ENCODE results near the gene ROMO1. TPM values are rescaled to one million over a fixed set of nuclear protein-coding genes. Genes with fewer than 3 reads are reported as not detected.
"Not testable (repeated sequence)": the region's sequence is repeated elsewhere in the genome, so short reads cannot be mapped to it uniquely, and the experiment has no call there.

The ROMO1 gene
- total RNA-seq, 3 donors from 2014 or later (not counting 1 experiment from before 2014, with no cell fraction given), result 38.3 to 49.7 (median 40.5) TPM

GRCh38 chr20:35681960-35682359 is 17.2 kb upstream of the ROMO1 start:
- Mint-ChIP-seq H3K27me3 (ENCODE audit: low read depth in 2 of 2) (no peaks in the 10 kb centered on the region), H3K36me3 (no peaks in the 10 kb centered on the region)
- WGBS (ENCODE audit: insufficient coverage), result 100% methylated on average over 1 of the region's 1 CpG

GRCh38 chr20:35685368-35685767 is 13.8 kb upstream of the ROMO1 start:
- intact Hi-C loops (cut with micrococcal nuclease); H3K4me1 Mint-ChIP-seq; H3K4me3 Mint-ChIP-seq; DNase-seq; H3K4me3 ChIP-seq (ENCODE audit: low read length); H3K4me1 ChIP-seq (ENCODE audit: control insufficient read depth, insufficient read depth, low read length); H3K9me3 Mint-ChIP-seq; ATAC-seq; H3K36me3 Mint-ChIP-seq; H3K27ac ChIP-seq (ENCODE audit: low read length); H3K27ac Mint-ChIP-seq; H3K9me3 ChIP-seq (ENCODE audit: control insufficient read depth, insufficient read depth, low read length); H3K27me3 ChIP-seq (ENCODE audit: control insufficient read depth, insufficient read depth, low read length); H3K27me3 Mint-ChIP-seq (ENCODE audit: low read depth in 2 of 2): not testable (repeated sequence)
- H3K36me3 ChIP-seq (ENCODE audit: control insufficient read depth, insufficient read depth, low read length), result peaks cover 26% of the 10 kb centered on the region
- 87% methylated on average over 8 of the region's 9 CpGs for WGBS (ENCODE audit: insufficient coverage)

More at GRCh38 chr20:35681960-35682359, 17.2 kb upstream of the ROMO1 start:
- no peak overlapping the region for H3K4me3 ChIP-seq (ENCODE audit: low read length)
- peaks cover 18% of the 10 kb centered on the region for H3K36me3 ChIP-seq (ENCODE audit: control insufficient read depth, insufficient read depth, low read length)
- no peaks in the 10 kb centered on the region for H3K9me3 Mint-ChIP-seq
- no peak overlapping the region for H3K27ac ChIP-seq (ENCODE audit: low read length)
- H3K4me3 Mint-ChIP-seq, result no peak overlapping the region
- ATAC-seq (no peak), DNase-seq (no peak)
- no peaks in the 10 kb centered on the region for H3K4me1 ChIP-seq (ENCODE audit: control insufficient read depth, insufficient read depth, low read length)
- H3K27me3 ChIP-seq (ENCODE audit: control insufficient read depth, insufficient read depth, low read length), result no peaks in the 10 kb centered on the region
- H3K9me3 ChIP-seq (ENCODE audit: control insufficient read depth, insufficient read depth, low read length), result no peaks in the 10 kb centered on the region
- TF ChIP-seq, protein P1, sequence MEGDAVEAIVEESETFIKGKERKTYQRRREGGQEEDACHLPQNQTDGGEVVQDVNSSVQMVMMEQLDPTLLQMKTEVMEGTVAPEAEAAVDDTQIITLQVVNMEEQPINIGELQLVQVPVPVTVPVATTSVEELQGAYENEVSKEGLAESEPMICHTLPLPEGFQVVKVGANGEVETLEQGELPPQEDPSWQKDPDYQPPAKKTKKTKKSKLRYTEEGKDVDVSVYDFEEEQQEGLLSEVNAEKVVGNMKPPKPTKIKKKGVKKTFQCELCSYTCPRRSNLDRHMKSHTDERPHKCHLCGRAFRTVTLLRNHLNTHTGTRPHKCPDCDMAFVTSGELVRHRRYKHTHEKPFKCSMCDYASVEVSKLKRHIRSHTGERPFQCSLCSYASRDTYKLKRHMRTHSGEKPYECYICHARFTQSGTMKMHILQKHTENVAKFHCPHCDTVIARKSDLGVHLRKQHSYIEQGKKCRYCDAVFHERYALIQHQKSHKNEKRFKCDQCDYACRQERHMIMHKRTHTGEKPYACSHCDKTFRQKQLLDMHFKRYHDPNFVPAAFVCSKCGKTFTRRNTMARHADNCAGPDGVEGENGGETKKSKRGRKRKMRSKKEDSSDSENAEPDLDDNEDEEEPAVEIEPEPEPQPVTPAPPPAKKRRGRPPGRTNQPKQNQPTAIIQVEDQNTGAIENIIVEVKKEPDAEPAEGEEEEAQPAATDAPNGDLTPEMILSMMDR (IDR thresholded peaks at IDR 0.05), result no peak
- intact Hi-C loops (cut with micrococcal nuclease), result no loop called here
- H3K27ac Mint-ChIP-seq, result no peak overlapping the region
- H3K4me1 Mint-ChIP-seq, result peaks cover 0 to 5% of the 10 kb centered on the region in 2 donors

DNA sequence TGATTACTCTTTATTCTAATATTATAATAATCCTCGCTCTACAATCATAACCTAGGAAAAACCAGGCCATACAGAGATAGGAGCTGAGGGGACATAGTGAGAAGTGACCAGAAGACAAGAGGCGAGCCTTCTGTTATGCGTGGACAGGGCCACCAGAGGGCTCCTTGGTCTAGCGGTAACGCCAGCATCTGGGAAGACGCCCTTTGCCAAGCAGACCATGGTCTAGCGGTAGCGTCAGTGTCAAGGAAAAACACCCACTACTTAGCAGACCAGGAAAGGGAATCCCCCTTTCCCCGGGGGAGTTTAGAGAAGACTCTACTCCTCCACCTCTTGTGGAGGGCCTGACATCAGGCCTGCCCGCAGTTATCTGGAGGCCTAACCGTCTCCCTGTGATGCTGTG is 12.3 kb upstream of the ROMO1 start:
- H3K4me3 ChIP-seq (ENCODE audit: low read length); ATAC-seq; H3K4me3 Mint-ChIP-seq; H3K27me3 ChIP-seq (ENCODE audit: control insufficient read depth, insufficient read depth, low read length); H3K27ac ChIP-seq (ENCODE audit: low read length); H3K9me3 ChIP-seq (ENCODE audit: control insufficient read depth, insufficient read depth, low read length); intact Hi-C loops (cut with micrococcal nuclease); H3K4me1 Mint-ChIP-seq; H3K27ac Mint-ChIP-seq; H3K27me3 Mint-ChIP-seq (ENCODE audit: low read depth in 2 of 2); DNase-seq; H3K36me3 Mint-ChIP-seq; H3K9me3 Mint-ChIP-seq; H3K4me1 ChIP-seq (ENCODE audit: control insufficient read depth, insufficient read depth, low read length): not testable (repeated sequence)
- 98% methylated on average over 10 of the region's 11 CpGs for WGBS (ENCODE audit: insufficient coverage)
- peaks cover 25% of the 10 kb centered on the region for H3K36me3 ChIP-seq (ENCODE audit: control insufficient read depth, insufficient read depth, low read length)

DNA sequence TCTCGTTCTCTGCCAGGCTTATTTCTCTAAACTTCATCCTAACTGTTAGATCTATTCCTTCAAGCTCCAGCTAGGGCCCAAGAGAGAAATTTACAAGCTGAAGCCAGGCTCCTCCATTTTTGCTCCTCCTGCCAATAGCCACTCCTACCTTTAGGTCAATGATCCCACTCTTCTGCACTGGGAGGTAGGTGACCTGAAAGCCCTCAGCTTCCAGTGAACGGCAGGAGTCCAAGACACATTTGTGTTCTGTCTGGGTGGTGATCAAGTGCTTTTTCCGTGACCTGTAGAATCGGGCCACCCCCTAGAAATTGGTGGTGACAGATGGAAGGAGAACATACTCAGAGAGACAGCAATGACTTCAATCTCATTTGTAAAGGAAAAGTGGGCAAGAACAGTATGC is 8.9 kb upstream of the ROMO1 start:
- H3K4me3 ChIP-seq (ENCODE audit: low read length), result no peak overlapping the region
- H3K36me3 Mint-ChIP-seq, result no peaks in the 10 kb centered on the region
- H3K4me1 Mint-ChIP-seq, result peaks cover 0 to under 1% of the 10 kb centered on the region in 2 donors
- TF ChIP-seq, protein P1 (IDR thresholded peaks at IDR 0.05), result no peak
- intact Hi-C loops (cut with micrococcal nuclease), result no loop called here
- H3K4me1 ChIP-seq (ENCODE audit: control insufficient read depth, insufficient read depth, low read length), result no peaks in the 10 kb centered on the region
- no peaks in the 10 kb centered on the region for H3K9me3 Mint-ChIP-seq
- H3K4me3 Mint-ChIP-seq, result no peak overlapping the region
- 98% methylated on average over 4 of the region's 4 CpGs for WGBS (ENCODE audit: insufficient coverage)
- no peak overlapping the region for H3K27ac ChIP-seq (ENCODE audit: low read length)
- no peaks in the 10 kb centered on the region for H3K27me3 Mint-ChIP-seq (ENCODE audit: low read depth in 2 of 2)
- no peak for DNase-seq
- no peak for ATAC-seq
- H3K27ac Mint-ChIP-seq, result no peak overlapping the region
- H3K36me3 ChIP-seq (ENCODE audit: control insufficient read depth, insufficient read depth, low read length), result peaks cover 27% of the 10 kb centered on the region
- no peaks in the 10 kb centered on the region for H3K27me3 ChIP-seq (ENCODE audit: control insufficient read depth, insufficient read depth, low read length)
- H3K9me3 ChIP-seq (ENCODE audit: control insufficient read depth, insufficient read depth, low read length), result no peaks in the 10 kb centered on the region
